Peyer's patch (tissue), 4 donors: ENCODE data around the gene PAIP2B. TPM values are rescaled to one million over a fixed set of nuclear protein-coding genes. Genes with fewer than 3 reads are reported as not detected.
"Not testable (repeated sequence)": the region's sequence is repeated elsewhere in the genome, so short reads cannot be mapped to it uniquely, and the experiment has no call there.

Experiments
- DNase-seq, 3 donors: peaks; one replicate each; pipeline ENCODE4 v3.0.0-alpha.2; 2017 to 2019
- H3K27ac ChIP-seq, 4 donors: fragments of 200-600 bp; sonication (generic); one replicate each; pipeline ENCODE4 v1.5.1; 2016 to 2019
- H3K27me3 ChIP-seq, 2 donors: fragments of 200-600 bp; sonication (generic); one replicate each; pipeline ENCODE4 v1.5.1; 2019
- H3K36me3 ChIP-seq, 3 donors: fragments of 200-600 bp; sonication (generic); one replicate each; pipeline ENCODE4 v1.5.1; 2016 to 2019
- H3K4me1 ChIP-seq, 4 donors: fragments of 200-600 bp; sonication (generic); one replicate each; pipeline ENCODE4 v1.5.1; 2016 to 2019
- H3K4me3 ChIP-seq, 4 donors: fragments of 200-600 bp; sonication (generic); 1 replicate in 3 of 4; 2 replicates in 1 of 4; pipeline ENCODE4 v1.5.1; 2016 to 2019; ENCODE audit warnings: mild to moderate bottlenecking in 1 of 4
- H3K9me3 ChIP-seq, 4 donors: fragments of 200-600 bp; sonication (generic); one replicate each; pipeline ENCODE4 v1.5.1; 2016 to 2019; ENCODE audit warnings: mild to moderate bottlenecking in 1 of 4
- POLR2A ChIP-seq, 2 donors: fragments of 450-650 bp; IDR thresholded peaks; one replicate each; pipeline ENCODE4 v1.5.1; 2017; ENCODE audit warnings: antibody characterized with exemption in 2 of 2, mild to moderate bottlenecking in 2 of 2, moderate library complexity in 2 of 2
- total RNA-seq, 4 donors: library from RNA; depleted of rRNA; stranded (reverse); fragments of >200 nt; gene quantifications; one replicate each; pipeline ENCODE4 v1.1.0, GENCODE V29; 2016
- TF ChIP-seq, protein P1 (sequence below), 6 experiments: fragments of 450-650 bp in 4 of 6; fragments of 200-600 bp in 2 of 6; sonication (generic) in 1 of 6; IDR thresholded peaks; one replicate each; pipeline ENCODE4 v1.5.1; 2017 to 2019; ENCODE audit warnings: antibody characterized with exemption in 6 of 6, mild to moderate bottlenecking in 3 of 6, moderate library complexity in 1 of 6

PAIP2B gene
- total RNA-seq, 4 donors from 2014 or later: 1.9 to 10.7 (median 2.2) TPM

DNA sequence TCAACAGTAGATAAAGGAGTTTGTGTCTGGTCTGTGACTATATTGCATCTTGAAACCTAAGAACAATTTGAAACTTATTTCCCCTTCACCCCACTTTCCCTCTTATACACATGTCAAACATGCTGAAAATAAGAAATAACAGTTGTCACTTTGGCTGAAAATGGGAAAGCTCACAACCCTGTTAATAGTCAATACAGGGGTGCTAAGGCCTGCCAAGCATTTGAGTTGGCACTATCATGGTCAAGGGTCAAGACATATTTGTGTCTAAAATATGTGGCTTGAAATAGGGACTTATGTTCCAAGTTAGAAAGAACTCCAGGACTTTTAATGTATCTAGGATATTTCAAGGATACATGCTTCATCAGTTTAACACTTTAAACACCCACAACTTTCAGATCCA is 20.6 kb downstream of the PAIP2B start:
- no peak for DNase-seq
- Histone ChIP-seq H3K9me3 (no peaks in the 10 kb centered on the region), H3K27me3 (no peaks in the 10 kb centered on the region), H3K27ac (no peak overlapping the region), H3K4me1 (no peaks in the 10 kb centered on the region), H3K36me3 (no peaks in the 10 kb centered on the region), H3K4me3 (no peak overlapping the region)
- TF ChIP-seq, protein P1, sequence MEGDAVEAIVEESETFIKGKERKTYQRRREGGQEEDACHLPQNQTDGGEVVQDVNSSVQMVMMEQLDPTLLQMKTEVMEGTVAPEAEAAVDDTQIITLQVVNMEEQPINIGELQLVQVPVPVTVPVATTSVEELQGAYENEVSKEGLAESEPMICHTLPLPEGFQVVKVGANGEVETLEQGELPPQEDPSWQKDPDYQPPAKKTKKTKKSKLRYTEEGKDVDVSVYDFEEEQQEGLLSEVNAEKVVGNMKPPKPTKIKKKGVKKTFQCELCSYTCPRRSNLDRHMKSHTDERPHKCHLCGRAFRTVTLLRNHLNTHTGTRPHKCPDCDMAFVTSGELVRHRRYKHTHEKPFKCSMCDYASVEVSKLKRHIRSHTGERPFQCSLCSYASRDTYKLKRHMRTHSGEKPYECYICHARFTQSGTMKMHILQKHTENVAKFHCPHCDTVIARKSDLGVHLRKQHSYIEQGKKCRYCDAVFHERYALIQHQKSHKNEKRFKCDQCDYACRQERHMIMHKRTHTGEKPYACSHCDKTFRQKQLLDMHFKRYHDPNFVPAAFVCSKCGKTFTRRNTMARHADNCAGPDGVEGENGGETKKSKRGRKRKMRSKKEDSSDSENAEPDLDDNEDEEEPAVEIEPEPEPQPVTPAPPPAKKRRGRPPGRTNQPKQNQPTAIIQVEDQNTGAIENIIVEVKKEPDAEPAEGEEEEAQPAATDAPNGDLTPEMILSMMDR (IDR thresholded peaks at IDR 0.05): no peak
- no peak for TF ChIP-seq POLR2A (IDR thresholded peaks at IDR 0.05)

DNA sequence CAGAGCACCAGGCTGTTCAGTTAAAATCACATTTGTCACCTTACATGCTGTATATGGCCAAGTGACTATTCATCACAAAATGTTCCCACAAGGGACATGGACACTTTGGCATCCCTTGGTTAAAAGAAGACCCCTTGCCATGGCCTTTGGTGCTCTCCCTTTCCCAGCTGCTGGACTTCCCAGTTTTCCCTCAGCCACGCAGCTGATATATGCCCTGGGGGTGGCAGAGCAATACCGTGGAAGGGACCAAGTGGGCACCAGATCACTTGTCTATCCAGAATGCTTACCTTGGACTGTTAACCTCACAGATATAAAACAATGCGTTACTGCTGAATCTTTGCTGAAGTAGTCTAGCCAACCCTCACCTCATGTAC is 35.3 kb downstream of the PAIP2B start:
- no peak overlapping the region for H3K27ac ChIP-seq
- no peaks in the 10 kb centered on the region for H3K4me1 ChIP-seq
- no peaks in the 10 kb centered on the region for H3K9me3 ChIP-seq
- H3K27me3 ChIP-seq: no peaks in the 10 kb centered on the region
- TF ChIP-seq POLR2A (IDR thresholded peaks at IDR 0.05): no peak
- TF ChIP-seq, protein P1 (IDR thresholded peaks at IDR 0.05): no peak
- no peak for DNase-seq
- no peaks in the 10 kb centered on the region for H3K36me3 ChIP-seq
- no peak overlapping the region for H3K4me3 ChIP-seq

DNA sequence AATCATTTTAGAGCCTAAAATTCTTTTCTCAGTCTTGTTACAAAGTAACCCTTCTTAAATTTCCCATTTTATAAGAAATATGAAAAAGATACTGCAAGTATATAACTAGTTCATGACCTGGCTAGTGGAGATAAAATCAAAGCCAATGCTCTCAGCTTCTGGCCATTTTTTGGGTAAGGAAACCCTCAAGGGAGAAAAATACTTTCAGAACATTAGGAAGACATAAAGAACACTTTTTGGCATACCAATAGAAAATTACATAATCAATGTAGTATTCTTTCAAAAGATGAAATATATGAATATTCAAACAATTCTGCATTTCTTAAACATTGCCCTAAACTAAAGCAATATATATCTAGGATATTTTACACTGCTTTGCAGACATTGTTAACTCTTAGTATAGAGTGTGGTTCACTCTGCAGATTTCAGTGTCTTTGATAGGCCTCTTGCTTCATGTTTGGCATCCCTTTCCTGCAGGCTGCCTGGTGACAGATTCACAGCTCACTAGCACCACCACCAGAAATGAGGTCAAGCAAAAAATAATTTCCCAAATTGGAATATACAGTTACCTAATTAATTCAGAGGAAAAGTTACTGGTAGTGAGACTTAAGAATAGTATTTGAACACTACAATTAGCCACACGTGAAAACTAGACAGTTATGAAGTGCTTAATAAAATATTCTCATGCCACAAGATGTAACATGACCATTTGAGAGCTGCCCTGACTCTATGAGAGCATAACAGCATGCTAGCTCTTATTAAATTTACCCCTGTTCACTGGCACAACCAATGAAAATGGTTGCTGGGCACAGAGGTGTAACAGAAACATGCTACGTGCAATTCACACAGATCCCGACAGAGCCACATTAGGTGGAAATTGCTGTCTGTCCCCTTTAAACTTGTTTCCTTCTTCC is 36.0 kb downstream of the PAIP2B start:
- Histone ChIP-seq H3K4me1 (no peaks in the 10 kb centered on the region), H3K27me3 (no peaks in the 10 kb centered on the region), H3K36me3 (no peaks in the 10 kb centered on the region), H3K4me3 (no peak overlapping the region), H3K27ac (no peak overlapping the region), H3K9me3 (no peaks in the 10 kb centered on the region)
- no peak for TF ChIP-seq POLR2A (IDR thresholded peaks at IDR 0.05)
- TF ChIP-seq, protein P1 (IDR thresholded peaks at IDR 0.05): peak in 2 of 6 experiments; percentile 12 to 18
- no peak for DNase-seq

DNA sequence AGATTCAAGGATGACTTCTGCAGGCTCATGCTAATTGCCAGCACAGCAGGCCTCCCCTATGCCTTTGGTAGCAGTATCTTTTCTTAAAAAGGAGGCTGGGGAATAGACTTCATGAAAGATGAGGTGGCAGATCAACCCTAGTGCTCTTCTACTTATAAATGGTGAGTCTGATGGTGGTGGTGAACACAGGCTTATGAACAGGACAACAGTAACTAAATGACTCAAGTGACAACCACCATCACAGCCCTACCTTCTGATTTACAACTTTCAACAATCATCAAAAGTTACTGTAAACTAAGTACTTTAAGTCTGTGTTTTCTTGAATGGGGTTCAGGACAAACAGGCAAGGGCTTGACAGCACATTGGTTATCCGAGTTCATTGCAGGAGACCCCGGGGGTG is 39.3 kb downstream of the PAIP2B start:
- Histone ChIP-seq H3K4me1 (no peaks in the 10 kb centered on the region), H3K36me3 (no peaks in the 10 kb centered on the region), H3K4me3 (no peak overlapping the region), H3K27ac (no peak overlapping the region), H3K9me3 (no peaks in the 10 kb centered on the region), H3K27me3 (no peaks in the 10 kb centered on the region)
- no peak for DNase-seq
- TF ChIP-seq, protein P1 (IDR thresholded peaks at IDR 0.05): no peak
- no peak for TF ChIP-seq POLR2A (IDR thresholded peaks at IDR 0.05)

DNA sequence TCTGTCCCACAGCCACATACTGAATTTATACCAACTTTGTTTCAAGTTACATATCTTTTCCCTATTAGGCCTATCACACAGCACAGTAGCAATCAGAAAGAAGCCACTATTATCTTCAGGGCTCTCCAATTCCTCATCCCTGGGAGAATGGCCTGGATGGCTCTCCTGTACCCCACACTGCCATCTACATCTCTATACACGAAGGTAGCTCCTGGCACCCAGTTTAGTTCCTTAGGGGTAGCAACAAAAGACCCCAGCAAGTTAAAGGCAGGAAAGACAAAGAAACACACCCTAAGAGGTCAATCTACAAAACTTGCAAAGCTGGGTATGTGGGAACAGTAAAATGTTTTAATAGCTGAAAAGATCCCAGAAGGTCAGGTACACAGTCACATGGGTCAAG is 39.9 kb downstream of the PAIP2B start:
- no peak overlapping the region for H3K27ac ChIP-seq
- H3K27me3 ChIP-seq: no peaks in the 10 kb centered on the region
- no peaks in the 10 kb centered on the region for H3K4me1 ChIP-seq

DNA sequence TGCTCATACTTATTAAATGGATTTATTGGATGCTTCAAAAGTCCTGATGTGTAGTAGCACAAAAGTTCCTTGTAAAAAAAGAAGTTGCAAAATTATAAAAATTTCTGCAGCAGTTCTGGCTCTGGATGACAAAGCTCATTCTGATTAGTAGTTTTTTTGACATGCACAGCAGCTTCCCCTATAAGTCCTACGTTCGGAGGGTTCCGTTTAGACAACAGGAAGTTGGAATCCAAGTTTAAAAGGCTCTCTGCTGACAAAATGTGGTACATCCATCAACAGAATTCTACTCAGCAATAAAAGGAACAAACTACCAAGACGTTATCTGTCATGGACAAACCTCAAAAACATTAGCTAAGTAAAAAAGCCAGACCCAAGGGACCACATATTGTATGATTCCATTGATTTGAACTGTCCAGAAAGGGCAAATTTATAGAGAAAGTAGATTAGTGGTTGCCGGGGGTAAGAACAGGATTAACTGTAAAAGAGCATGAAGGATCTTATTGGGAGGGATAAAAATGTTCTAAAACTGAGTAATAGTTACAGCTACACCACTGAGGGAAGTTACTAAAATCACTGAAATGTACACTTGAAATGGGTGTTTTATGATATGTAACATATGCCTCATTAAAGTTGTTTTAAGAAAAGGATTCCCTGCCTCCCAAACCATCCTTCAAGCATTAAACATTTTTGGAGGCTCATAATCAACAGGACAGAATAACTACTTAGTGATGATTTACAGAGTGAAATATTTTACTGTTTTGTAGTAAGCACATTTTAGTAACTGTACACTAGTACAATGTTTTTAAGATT is 43.4 kb downstream of the PAIP2B start:
- not testable (repeated sequence) for H3K4me3 ChIP-seq, H3K27me3 ChIP-seq, H3K36me3 ChIP-seq, H3K4me1 ChIP-seq, H3K27ac ChIP-seq, H3K9me3 ChIP-seq, DNase-seq

More for the DNA sequence above, 39.9 kb downstream of the PAIP2B start:
- no peak for DNase-seq
- TF ChIP-seq POLR2A (IDR thresholded peaks at IDR 0.05): no peak
- TF ChIP-seq, protein P1 (IDR thresholded peaks at IDR 0.05): no peak
- Histone ChIP-seq H3K4me3 (no peak overlapping the region), H3K36me3 (no peaks in the 10 kb centered on the region), H3K9me3 (no peaks in the 10 kb centered on the region)
